HepG2 (cell line): ENCODE measurements around the gene COQ6. TPM values are rescaled to one million over a fixed set of nuclear protein-coding genes. Genes with fewer than 3 reads are reported as not detected.
A peak's percentile ranks its signal among the peaks of the same experiment; 100 is the strongest.

Experiments
- ATF6 ChIP-seq: sonication (generic); formaldehyde crosslinking; conservative IDR thresholded peaks from 2 replicates; pipeline ENCODE4 v1.4.0; 2020; ENCODE audit warnings: missing genetic modification reagents
- EEA1 ChIP-seq: sonication (generic); formaldehyde crosslinking; IDR thresholded peaks from 2 replicates; pipeline ENCODE4 v1.5.1; 2020; ENCODE audit warnings: mild to moderate bottlenecking, missing genetic modification reagents, borderline replicate concordance
- FOXA3 ChIP-seq: IDR thresholded peaks from 2 replicates; pipeline ENCODE4 v1.6.1; 2016; ENCODE audit warnings: missing genetic modification reagents, missing compliant biosample characterization
- GTF2F1 ChIP-seq: fragments of 150-350 bp; IDR thresholded peaks from 2 replicates; pipeline ENCODE4 v1.6.1; 2014; ENCODE audit warnings: low read length
- HOXA3 ChIP-seq: sonication (generic); formaldehyde crosslinking; IDR thresholded peaks from 2 replicates; pipeline ENCODE4 v1.5.0; 2020; ENCODE audit warnings: missing genetic modification reagents
- MED1 ChIP-seq: sonication (generic); formaldehyde crosslinking; IDR thresholded peaks from 2 replicates; pipeline ENCODE4 v1.4.0; 2020; ENCODE audit warnings: missing genetic modification reagents
- PAXIP1 ChIP-seq: sonication (generic); formaldehyde crosslinking; conservative IDR thresholded peaks from 2 replicates; pipeline ENCODE4 v1.4.0; 2020; ENCODE audit warnings: mild to moderate bottlenecking, missing genetic modification reagents, moderate library complexity
- PCBP2 ChIP-seq: fragments of 200-400 bp; formaldehyde crosslinking; optimal IDR thresholded peaks from 2 replicates; pipeline ENCODE3; 2018; ENCODE audit warnings: low read length, low read depth; ENCODE audit not compliant: poor library complexity, severe bottlenecking
- SALL1 ChIP-seq: sonication (generic); formaldehyde crosslinking; IDR thresholded peaks from 2 replicates; pipeline ENCODE4 v1.8.0; 2022; ENCODE audit warnings: mild to moderate bottlenecking, missing genetic modification reagents
- SNAI1 ChIP-seq: sonication (generic); formaldehyde crosslinking; IDR thresholded peaks from 2 replicates; pipeline ENCODE4 v1.5.0; 2020; ENCODE audit warnings: mild to moderate bottlenecking, missing genetic modification reagents, borderline replicate concordance
- STAG1 ChIP-seq: sonication (generic); formaldehyde crosslinking; IDR thresholded peaks from 2 replicates; pipeline ENCODE4 v1.4.0; 2020; ENCODE audit warnings: missing genetic modification reagents
- TCF7L2 ChIP-seq: IDR thresholded peaks from 2 replicates; pipeline ENCODE4 v1.6.1; 2011; ENCODE audit warnings: mild to moderate bottlenecking, low read depth, low read length, moderate library complexity
- YEATS2 ChIP-seq: sonication (generic); formaldehyde crosslinking; IDR thresholded peaks from 2 replicates; pipeline ENCODE4 v1.4.0; 2020; ENCODE audit warnings: missing genetic modification reagents, borderline replicate concordance
- ZBTB21 ChIP-seq: sonication (generic); formaldehyde crosslinking; IDR thresholded peaks from 2 replicates; pipeline ENCODE4 v1.4.0; 2020; ENCODE audit warnings: missing genetic modification reagents
- ZBTB33 ChIP-seq: sonication (generic); formaldehyde crosslinking; IDR thresholded peaks from 2 replicates; pipeline ENCODE4 v1.4.0; 2020; ENCODE audit warnings: missing genetic modification reagents
- ZMAT3 ChIP-seq: sonication (generic); formaldehyde crosslinking; conservative IDR thresholded peaks from 2 replicates; pipeline ENCODE4 v1.7.0; 2021; ENCODE audit warnings: missing genetic modification reagents
- ZNF530 ChIP-seq: sonication (generic); formaldehyde crosslinking; IDR thresholded peaks from 2 replicates; pipeline ENCODE4 v1.5.0; 2020; ENCODE audit warnings: low read depth, mild to moderate bottlenecking, missing genetic modification reagents
- ZNF569 ChIP-seq: sonication (generic); formaldehyde crosslinking; IDR thresholded peaks from 2 replicates; pipeline ENCODE4 v1.5.0; 2020; ENCODE audit warnings: mild to moderate bottlenecking, missing genetic modification reagents, moderate library complexity, borderline replicate concordance
- ZNF639 ChIP-seq: conservative IDR thresholded peaks from 2 replicates; pipeline ENCODE4 v1.6.1; 2018; ENCODE audit warnings: missing genetic modification reagents
- ZNF839 ChIP-seq: sonication (generic); formaldehyde crosslinking; IDR thresholded peaks from 2 replicates; pipeline ENCODE4 v1.4.0; 2020; ENCODE audit warnings: missing genetic modification reagents, mild to moderate bottlenecking, borderline replicate concordance
- ZNF883 ChIP-seq: sonication (generic); formaldehyde crosslinking; IDR thresholded peaks from 2 replicates; pipeline ENCODE4 v1.5.1; 2020; ENCODE audit warnings: mild to moderate bottlenecking, missing genetic modification reagents; ENCODE audit errors: not compliant biosample characterization
- polyA plus RNA-seq, 8 experiments: library from polyadenylated mRNA; depleted of rRNA in 3 of 8; stranded (reverse) in 7 of 8; unstranded in 1 of 8; fragments of >200 nt; fragmentation: Illumina TruSeq in 4 of 8; extraction: Trizol in 4 of 8; gene quantifications; 2 replicates each; pipeline versions ENCODE4 v1.2.1 to v1.2.3, GENCODE V29; 2011 to 2016; ENCODE audit warnings: low read depth in 4 of 8, missing spikeins in 1 of 8, mixed read lengths in 1 of 8; ENCODE audit not compliant: insufficient read depth in 1 of 8
- total RNA-seq, 5 experiments: library from RNA; depleted of rRNA; stranded (reverse); fragments of >200 nt; fragmentation: Illumina TruSeq; extraction: Trizol; gene quantifications; 2 replicates each; pipeline ENCODE4 v1.2.3, GENCODE V29; 2016; ENCODE audit warnings: low read depth in 1 of 5

COQ6 gene
- total and polyA plus RNA-seq, 2 of the 13 experiments (the other 11 are each of a cell fraction or from before 2014, with no cell fraction given) = 18.9 to 34.7 TPM

- TF ChIP-seq ZBTB33 (CRISPR knock-in tag) (peak; percentile 80), ZNF569 (CRISPR knock-in tag) (no peak), HOXA3 (CRISPR knock-in tag) (no peak), ZNF883 (CRISPR knock-in tag) (no peak), PCBP2 (no peak), SALL1 (CRISPR knock-in tag) (0 out of 2 replicates have a peak, but pooled peaks have one; percentile 31), MED1 (CRISPR knock-in tag) (no peak), ZMAT3 (no peak), YEATS2 (CRISPR knock-in tag) (no peak), ZNF530 (CRISPR knock-in tag) (no peak), PAXIP1 (CRISPR knock-in tag) (peak; percentile 38; the same call in 1 of the 2 replicates), GTF2F1 (no peak), STAG1 (CRISPR knock-in tag) (0 out of 2 replicates have a peak, but pooled peaks have one; percentile 1), SNAI1 (no peak), EEA1 (CRISPR knock-in tag) (no peak), ZNF639 (CRISPR knock-in tag) (no peak), ATF6 (CRISPR knock-in tag) (no peak), TCF7L2 (no peak), ZNF839 (no peak), FOXA3 (CRISPR knock-in tag) (peak; percentile 46; the same call in 1 of the 2 replicates), ZBTB21 (CRISPR knock-in tag) (no peak)
These were observed 41.0 kb downstream of the COQ6 start (continued) for GRCh38 chr14:73991092-73991491.
